ENCODE measurements around the gene CHPF2.

The CHPF2 gene

GRCh38 chr7:151256410-151257045 lies 24.2 kb downstream of the CHPF2 start:
- Histone ChIP-seq H3K27ac (no peak overlapping the region), H3K36me3 (replicated peaks) (no peaks in the 10 kb centered on the region), H3K4me3 (ENCODE audit: low read depth, low read length) (no peak overlapping the region), H3K27me3 (replicated peaks) (peaks cover 20% of the 10 kb centered on the region)
- no peak for TF ChIP-seq CTCF (IDR thresholded peaks at IDR 0.05; ENCODE audit: low read depth, low read length, missing control alignments)
- no peak for DNase-seq
- in situ Hi-C loops (cut with HindIII; ENCODE audit: low pct_ligation_motif_present, low sequenced_read_pairs), result no loop called here

- Histone ChIP-seq H3K4me3 (ENCODE audit: low read depth, low read length) (no peak overlapping the region), H3K27me3 (replicated peaks) (peaks cover 20% of the 10 kb centered on the region)
- no peak for TF ChIP-seq CTCF (IDR thresholded peaks at IDR 0.05; ENCODE audit: low read depth, low read length, missing control alignments)
Observed at GRCh38 chr7:151257990-151258389, 25.7 kb downstream of the CHPF2 start.

GRCh38 chr7:151260471-151260870 lies 28.2 kb downstream of the CHPF2 start:
- no peaks in the 10 kb centered on the region for H3K36me3 ChIP-seq (replicated peaks)
- no peak overlapping the region for H3K4me3 ChIP-seq (ENCODE audit: low read depth, low read length)
- H3K27ac ChIP-seq, result no peak overlapping the region
- no peak for TF ChIP-seq CTCF (IDR thresholded peaks at IDR 0.05; ENCODE audit: low read depth, low read length, missing control alignments)
- DNase-seq, result no peak
- in situ Hi-C loops (cut with HindIII; ENCODE audit: low pct_ligation_motif_present, low sequenced_read_pairs), result no loop called here
- H3K27me3 ChIP-seq (replicated peaks), result peaks cover 20% of the 10 kb centered on the region

More at GRCh38 chr7:151257990-151258389, 25.7 kb downstream of the CHPF2 start:
- Histone ChIP-seq H3K27ac (no peak overlapping the region), H3K36me3 (replicated peaks) (no peaks in the 10 kb centered on the region)
- no peak for DNase-seq
- in situ Hi-C loops (cut with HindIII; ENCODE audit: low pct_ligation_motif_present, low sequenced_read_pairs), result no loop called here

GRCh38 chr7:151260883-151261282 lies 28.6 kb downstream of the CHPF2 start:
- no peak for DNase-seq
- no peak overlapping the region for H3K4me3 ChIP-seq (ENCODE audit: low read depth, low read length)
- H3K27ac ChIP-seq, result no peak overlapping the region
- H3K27me3 ChIP-seq (replicated peaks), result peaks cover 18% of the 10 kb centered on the region
- no peaks in the 10 kb centered on the region for H3K36me3 ChIP-seq (replicated peaks)
- in situ Hi-C loops (cut with HindIII; ENCODE audit: low pct_ligation_motif_present, low sequenced_read_pairs), result no loop called here
- no peak for TF ChIP-seq CTCF (IDR thresholded peaks at IDR 0.05; ENCODE audit: low read depth, low read length, missing control alignments)

GRCh38 chr7:151261529-151261928 lies 29.2 kb downstream of the CHPF2 start:
- in situ Hi-C loops (cut with HindIII; ENCODE audit: low pct_ligation_motif_present, low sequenced_read_pairs), result no loop called here
- H3K27ac ChIP-seq, result no peak overlapping the region
- TF ChIP-seq CTCF (IDR thresholded peaks at IDR 0.05; ENCODE audit: low read depth, low read length, missing control alignments), result no peak
- H3K4me3 ChIP-seq (ENCODE audit: low read depth, low read length), result no peak overlapping the region
- DNase-seq, result no peak
- peaks cover 13% of the 10 kb centered on the region for H3K27me3 ChIP-seq (replicated peaks)
- no peaks in the 10 kb centered on the region for H3K36me3 ChIP-seq (replicated peaks)

GRCh38 chr7:151264615-151265014 lies 32.3 kb downstream of the CHPF2 start:
- no peak for DNase-seq
- Histone ChIP-seq H3K27ac (no peak overlapping the region), H3K4me3 (ENCODE audit: low read depth, low read length) (no peak overlapping the region), H3K36me3 (replicated peaks) (no peaks in the 10 kb centered on the region), H3K27me3 (replicated peaks) (peaks cover 9% of the 10 kb centered on the region)
- no peak for TF ChIP-seq CTCF (IDR thresholded peaks at IDR 0.05; ENCODE audit: low read depth, low read length, missing control alignments)
- in situ Hi-C loops (cut with HindIII; ENCODE audit: low pct_ligation_motif_present, low sequenced_read_pairs), result no loop called here

All from brain microvascular endothelial cell (primary cell).